Liver (tissue), 9 donors: Measurements from ENCODE around the gene MAP1S. TPM values are rescaled to one million over a fixed set of nuclear protein-coding genes. Genes with fewer than 3 reads are reported as not detected.
"Not testable (repeated sequence)": the region's sequence is repeated elsewhere in the genome, so short reads cannot be mapped to it uniquely, and the experiment has no call there.

Experiments
- DNase-seq: peaks from one replicate; pipeline ENCODE4 v3.0.0-alpha.2; 2017; ENCODE audit warnings: low spot score
- H3K27ac ChIP-seq, 2 donors: one replicate each; pipeline ENCODE4 v1.7.0; 2013; ENCODE audit warnings: inconsistent platforms in 2 of 2, low read length in 2 of 2, control low read depth in 1 of 2, low read depth in 1 of 2, mild to moderate bottlenecking in 1 of 2
- H3K27me3 ChIP-seq, 4 donors: one replicate each; pipeline versions ENCODE4 v1.6.1 to v1.7.0; 2013; ENCODE audit warnings: low read length in 3 of 4, inconsistent platforms in 1 of 4, mild to moderate bottlenecking in 1 of 4, moderate library complexity in 1 of 4; ENCODE audit not compliant: control insufficient read depth in 4 of 4, insufficient read depth in 4 of 4
- H3K36me3 ChIP-seq, 4 donors: one replicate each; pipeline versions ENCODE4 v1.6.1 to v1.7.0; 2013; ENCODE audit warnings: low read length in 3 of 4, mild to moderate bottlenecking in 3 of 4, low read depth in 1 of 4, moderate library complexity in 1 of 4; ENCODE audit not compliant: control insufficient read depth in 4 of 4, insufficient read depth in 3 of 4
- H3K4me1 ChIP-seq, 4 donors: one replicate each; pipeline versions ENCODE4 v1.6.1 to v1.7.0; 2013; ENCODE audit warnings: low read length in 3 of 4, mild to moderate bottlenecking in 3 of 4, moderate library complexity in 1 of 4; ENCODE audit not compliant: control insufficient read depth in 4 of 4, insufficient read depth in 4 of 4
- H3K4me3 ChIP-seq, 3 donors: one replicate each; pipeline versions ENCODE4 v1.6.1 to v1.7.0; 2013; ENCODE audit warnings: low read length in 3 of 3, control low read depth in 1 of 3, low read depth in 1 of 3, mild to moderate bottlenecking in 1 of 3
- H3K9ac ChIP-seq, 2 donors: one replicate each; pipeline ENCODE4 v1.7.0; 2013; ENCODE audit warnings: low read length in 2 of 2, mild to moderate bottlenecking in 2 of 2, moderate library complexity in 2 of 2, control low read depth in 1 of 2, low read depth in 1 of 2
- H3K9me3 ChIP-seq, 4 donors: one replicate each; pipeline versions ENCODE4 v1.6.1 to v1.7.0; 2013; ENCODE audit warnings: low read length in 3 of 4; ENCODE audit not compliant: control insufficient read depth in 4 of 4
- ATF3 ChIP-seq: IDR thresholded peaks from 2 replicates; pipeline ENCODE4 v1.6.1; 2016; ENCODE audit warnings: antibody characterized with exemption
- EGR1 ChIP-seq, 2 donors: IDR thresholded peaks; 2 replicates each; pipeline ENCODE4 v1.6.1; 2016 to 2018; ENCODE audit warnings: antibody characterized with exemption in 2 of 2, low read depth in 2 of 2
- FOXA1 ChIP-seq: IDR thresholded peaks from 2 replicates; pipeline ENCODE4 v1.6.1; 2016; ENCODE audit warnings: antibody characterized with exemption
- FOXA2 ChIP-seq: IDR thresholded peaks from 2 replicates; pipeline ENCODE4 v1.6.1; 2016; ENCODE audit warnings: antibody characterized with exemption
- GABPA ChIP-seq, 2 donors: IDR thresholded peaks in 1 of 2; conservative IDR thresholded peaks in 1 of 2; 2 replicates each; pipeline ENCODE4 v1.6.1; 2016; ENCODE audit warnings: antibody characterized with exemption in 2 of 2, mild to moderate bottlenecking in 1 of 2, moderate library complexity in 1 of 2
- HNF4G ChIP-seq: IDR thresholded peaks from 2 replicates; pipeline ENCODE4 v1.6.1; 2016; ENCODE audit warnings: antibody characterized with exemption
- JUND ChIP-seq, 2 donors: IDR thresholded peaks; 2 replicates each; pipeline ENCODE4 v1.6.1; 2016; ENCODE audit warnings: antibody characterized with exemption in 2 of 2
- RXRA ChIP-seq, 2 donors: IDR thresholded peaks; 2 replicates each; pipeline ENCODE4 v1.6.1; 2017 to 2018; ENCODE audit warnings: antibody characterized with exemption in 2 of 2, mild to moderate bottlenecking in 1 of 2
- TAF1 ChIP-seq: conservative IDR thresholded peaks from 2 replicates; pipeline ENCODE4 v1.6.1; 2016; ENCODE audit warnings: antibody characterized with exemption, mild to moderate bottlenecking
- WGBS: extraction: QIAGEN DNeasy Blood & Tissue Kit; methylation state at CpG from one replicate; pipeline ENCODE4 v1.1.7; 2013; 5-methylcytosine and 5-hydroxymethylcytosine counted together
- polyA plus RNA-seq, 2 donors: library from polyadenylated mRNA; stranded (reverse) in 1 of 2; unstranded in 1 of 2; fragments of 200-250 nt in 1 of 2; fragments of >200 nt in 1 of 2; fragmentation: Nextera tagmentation in 1 of 2; extraction: Ambion mirVana in 1 of 2; gene quantifications; one replicate each; pipeline versions ENCODE4 v1.2.1 to v1.2.3, GENCODE V29; 2013 to 2015
- total RNA-seq, 2 donors: library from RNA; depleted of rRNA; stranded (reverse); fragments of >200 nt; gene quantifications; one replicate each; pipeline ENCODE4 v1.2.3, GENCODE V29; 2014
- TF ChIP-seq, protein P1 (sequence below): IDR thresholded peaks from 2 replicates; pipeline ENCODE4 v1.6.1; 2016; ENCODE audit warnings: antibody characterized with exemption
- TF ChIP-seq, protein P2 (sequence below): IDR thresholded peaks from 2 replicates; pipeline ENCODE4 v1.6.1; 2016; ENCODE audit warnings: antibody characterized with exemption
- donor health status: healthy.
- donor health status: healthy.
- donor health status: healthy.
- donor health status: healthy.
- donor health status: healthy.

Gene MAP1S
- total and polyA plus RNA-seq, 4 donors: 8.2 to 20.3 (median 10.6) TPM

DNA sequence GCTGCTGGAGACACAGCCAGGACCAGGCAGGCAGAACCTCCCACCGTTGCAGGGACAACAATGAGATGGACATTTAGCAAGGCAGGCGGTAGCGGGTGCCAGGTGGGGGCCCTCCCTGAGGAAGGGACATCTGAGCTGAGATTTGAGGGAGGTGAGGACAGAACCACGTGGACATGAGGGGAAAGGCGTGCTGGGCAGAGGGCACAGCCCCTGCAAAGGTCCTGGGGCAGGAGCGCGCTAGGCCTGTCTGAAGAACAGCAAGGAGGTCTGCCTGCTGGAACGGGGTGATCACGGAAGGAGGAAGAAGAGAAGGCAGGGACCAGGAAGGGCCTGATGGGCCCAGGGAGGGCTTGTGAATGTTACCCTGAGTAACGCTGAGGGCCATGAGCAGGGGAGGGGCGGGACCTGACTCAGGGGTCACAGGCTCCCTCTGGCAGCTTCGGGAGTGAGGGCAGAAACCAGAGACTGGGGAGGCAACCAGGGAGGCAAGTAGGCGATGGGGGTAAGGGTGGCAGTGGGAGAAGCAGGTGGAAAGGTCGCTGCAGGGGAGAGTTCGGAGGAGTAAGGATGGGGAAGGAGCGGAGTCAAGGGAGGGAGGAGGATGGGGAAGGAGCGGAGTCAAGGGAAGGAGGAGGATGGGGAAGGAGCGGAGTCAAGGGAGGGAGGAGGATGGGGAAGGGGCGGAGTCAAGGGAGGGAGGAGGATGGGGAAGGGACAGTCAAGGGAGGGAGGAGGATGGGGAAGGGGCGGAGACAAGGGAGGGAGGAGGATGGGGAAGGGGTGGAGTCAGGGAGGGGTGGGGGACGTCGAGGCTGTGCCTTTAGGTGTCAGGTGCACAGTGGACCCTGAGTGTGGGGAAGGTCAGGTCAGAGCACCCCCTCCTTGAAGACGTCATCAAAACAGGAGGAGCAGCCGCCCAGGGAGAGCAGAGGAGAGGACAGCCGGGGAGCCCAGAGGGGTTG is 60.0 kb downstream of the MAP1S start:
- Histone ChIP-seq H3K4me3 (no peak overlapping the region), H3K36me3 (no peaks in the 10 kb centered on the region), H3K9me3 (no peaks in the 10 kb centered on the region), H3K27ac (no peak overlapping the region), H3K27me3 (no peaks in the 10 kb centered on the region), H3K9ac (no peak overlapping the region), H3K4me1 (peaks cover 0 to 4% (median 0%) of the 10 kb centered on the region in 4 donors)
- no peak for DNase-seq
- TF ChIP-seq FOXA2 (no peak), RXRA (IDR thresholded peaks at IDR 0.05) (no peak), JUND (IDR thresholded peaks at IDR 0.05) (no peak), HNF4G (no peak), GABPA (IDR thresholded peaks at IDR 0.05 in 1 of 2, conservative IDR thresholded peaks at IDR 0.05 in 1 of 2) (no peak), TAF1 (no peak), EGR1 (IDR thresholded peaks at IDR 0.05; ENCODE audit: low read depth in 2 of 2) (no peak)
- TF ChIP-seq, protein P1, sequence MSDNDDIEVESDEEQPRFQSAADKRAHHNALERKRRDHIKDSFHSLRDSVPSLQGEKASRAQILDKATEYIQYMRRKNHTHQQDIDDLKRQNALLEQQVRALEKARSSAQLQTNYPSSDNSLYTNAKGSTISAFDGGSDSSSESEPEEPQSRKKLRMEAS: no peak
- TF ChIP-seq, protein P2, sequence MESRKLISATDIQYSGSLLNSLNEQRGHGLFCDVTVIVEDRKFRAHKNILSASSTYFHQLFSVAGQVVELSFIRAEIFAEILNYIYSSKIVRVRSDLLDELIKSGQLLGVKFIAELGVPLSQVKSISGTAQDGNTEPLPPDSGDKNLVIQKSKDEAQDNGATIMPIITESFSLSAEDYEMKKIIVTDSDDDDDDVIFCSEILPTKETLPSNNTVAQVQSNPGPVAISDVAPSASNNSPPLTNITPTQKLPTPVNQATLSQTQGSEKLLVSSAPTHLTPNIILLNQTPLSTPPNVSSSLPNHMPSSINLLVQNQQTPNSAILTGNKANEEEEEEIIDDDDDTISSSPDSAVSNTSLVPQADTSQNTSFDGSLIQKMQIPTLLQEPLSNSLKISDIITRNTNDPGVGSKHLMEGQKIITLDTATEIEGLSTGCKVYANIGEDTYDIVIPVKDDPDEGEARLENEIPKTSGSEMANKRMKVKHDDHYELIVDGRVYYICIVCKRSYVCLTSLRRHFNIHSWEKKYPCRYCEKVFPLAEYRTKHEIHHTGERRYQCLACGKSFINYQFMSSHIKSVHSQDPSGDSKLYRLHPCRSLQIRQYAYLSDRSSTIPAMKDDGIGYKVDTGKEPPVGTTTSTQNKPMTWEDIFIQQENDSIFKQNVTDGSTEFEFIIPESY: no peak
- 21% methylated on average over 25 of the region's 25 CpGs for WGBS

GRCh38 chr19:17780781-17781180 is 61.5 kb downstream of the MAP1S start:
- Histone ChIP-seq H3K4me1 (peaks cover 0 to 4% (median 0%) of the 10 kb centered on the region in 4 donors), H3K36me3 (no peaks in the 10 kb centered on the region), H3K27me3 (no peaks in the 10 kb centered on the region), H3K4me3 (no peak overlapping the region), H3K27ac (no peak overlapping the region), H3K9ac (no peak overlapping the region), H3K9me3 (no peaks in the 10 kb centered on the region)
- TF ChIP-seq ATF3 (no peak), FOXA1 (no peak), HNF4G (no peak)
- 88% methylated on average over 2 of the region's 2 CpGs for WGBS
- DNase-seq: no peak

- not testable (repeated sequence) for H3K36me3 ChIP-seq, H3K27me3 ChIP-seq, H3K27ac ChIP-seq, H3K9me3 ChIP-seq, H3K9ac ChIP-seq, DNase-seq, H3K4me1 ChIP-seq, H3K4me3 ChIP-seq
- 72% methylated on average over 5 of the region's 5 CpGs for WGBS
Observed at GRCh38 chr19:17783721-17784120, 64.4 kb downstream of the MAP1S start.

Other genes starting within 250 kb of the MAP1S start
- 1 to 10 TPM; 3.5 to 7.4 TPM for gene SLC27A1, start 249.0 kb upstream of the MAP1S start, total RNA-seq
- 1 to 10 TPM; 2.4 to 4.4 TPM for gene SLC27A1, start 249.0 kb upstream of the MAP1S start, polyA plus RNA-seq
- 10 to 100 TPM; 16.9 to 25.7 TPM for gene PGLS, start 207.8 kb upstream of the MAP1S start, total RNA-seq
- gene PGLS, start 207.8 kb upstream of the MAP1S start, polyA plus RNA-seq: 10 to 100 TPM; 32.8 to 62.2 TPM
- 10 to 100 TPM; 22.4 to 32.2 TPM for gene COLGALT1, start 163.8 kb upstream of the MAP1S start, total RNA-seq
- 10 to 100 TPM; 14.4 to 22.5 TPM for gene COLGALT1, start 163.8 kb upstream of the MAP1S start, polyA plus RNA-seq
- gene UNC13A, start 31.1 kb upstream of the MAP1S start, total RNA-seq: under 1 TPM in 1 of 2 donors, not detected in 1; under 0.01 TPM
- under 1 TPM in 1 of 2 donors, not detected in 1; 0.01 TPM for gene UNC13A, start 31.1 kb upstream of the MAP1S start, polyA plus RNA-seq
- gene FCHO1, start 32.0 kb downstream of the MAP1S start, total RNA-seq: 1 to 10 TPM; 2.1 to 2.8 TPM
- 1 to 10 TPM in 1 of 2 donors, under 1 TPM in 1; 0.69 to 1.3 TPM for gene FCHO1, start 32.0 kb downstream of the MAP1S start, polyA plus RNA-seq
- gene B3GNT3, start 75.7 kb downstream of the MAP1S start, total RNA-seq: 1 to 10 TPM in 1 of 2 donors, under 1 TPM in 1; 0.14 to 1.0 TPM
- gene B3GNT3, start 75.7 kb downstream of the MAP1S start, polyA plus RNA-seq: 1 to 10 TPM; 1.1 to 2.1 TPM
- not detected for gene INSL3, start 102.0 kb downstream of the MAP1S start, total RNA-seq
- gene INSL3, start 102.0 kb downstream of the MAP1S start, polyA plus RNA-seq: under 1 TPM in 1 of 2 donors, not detected in 1; 0.22 TPM
- gene JAK3, start 128.5 kb downstream of the MAP1S start, total RNA-seq: 1 to 10 TPM; 4.4 to 7.1 TPM
- 1 to 10 TPM in 1 of 2 donors, under 1 TPM in 1; 0.87 to 1.7 TPM for gene JAK3, start 128.5 kb downstream of the MAP1S start, polyA plus RNA-seq
- 100 to 1,000 TPM; 452 to 468 TPM for gene RPL18A, start 140.4 kb downstream of the MAP1S start, total RNA-seq
- 100 to 1,000 TPM; 487 to 870 TPM for gene RPL18A, start 140.4 kb downstream of the MAP1S start, polyA plus RNA-seq
- gene SLC5A5, start 152.5 kb downstream of the MAP1S start, total RNA-seq: under 1 TPM in 1 of 2 donors, not detected in 1; 0.09 TPM
- not detected for gene SLC5A5, start 152.5 kb downstream of the MAP1S start, polyA plus RNA-seq
- 10 to 100 TPM; 15.8 to 21.1 TPM for gene CCDC124, start 213.5 kb downstream of the MAP1S start, total RNA-seq
- gene CCDC124, start 213.5 kb downstream of the MAP1S start, polyA plus RNA-seq: 10 to 100 TPM; 43.0 to 59.3 TPM
- gene KCNN1, start 247.6 kb downstream of the MAP1S start, total RNA-seq: under 1 TPM; 0.05 to 0.08 TPM
- under 1 TPM in 1 of 2 donors, not detected in 1; 0.05 TPM for gene KCNN1, start 247.6 kb downstream of the MAP1S start, polyA plus RNA-seq